H9 (cell line): ENCODE results near the gene SYT7. TPM values are rescaled to one million over a fixed set of nuclear protein-coding genes. Genes with fewer than 3 reads are reported as not detected.
A peak's percentile ranks its signal among the peaks of the same experiment; 100 is the strongest.

Source experiments
- DNase-seq: peaks from one replicate; pipeline ENCODE4 v3.0.0-alpha.2; 2017
- H2AFZ ChIP-seq: one replicate; pipeline ENCODE4 v1.6.1; 2013; ENCODE audit warnings: mild to moderate bottlenecking, low read length, control low read depth, moderate library complexity
- H2AK5ac ChIP-seq: 2 replicates; pipeline ENCODE4 v1.6.1; 2013; ENCODE audit warnings: low read length, control low read depth, mixed read lengths; ENCODE audit not compliant: insufficient read length
- H2BK120ac ChIP-seq: one replicate; pipeline ENCODE4 v1.6.1; 2013; ENCODE audit warnings: low read depth, mild to moderate bottlenecking, low read length, control low read depth, inconsistent platforms; ENCODE audit not compliant: poor library complexity, severe bottlenecking
- H2BK12ac ChIP-seq: 2 replicates; pipeline ENCODE4 v1.6.1; 2013; ENCODE audit warnings: low read length, control low read depth, mixed read lengths, low read depth; ENCODE audit not compliant: insufficient read length
- H2BK15ac ChIP-seq: 2 replicates; pipeline ENCODE4 v1.6.1; 2013; ENCODE audit warnings: low read depth, low read length, control low read depth
- H2BK20ac ChIP-seq: one replicate; pipeline ENCODE4 v1.6.1; 2013; ENCODE audit warnings: low read depth, mild to moderate bottlenecking, low read length, control low read depth, inconsistent platforms; ENCODE audit not compliant: poor library complexity, severe bottlenecking
- H2BK5ac ChIP-seq: 2 replicates; pipeline ENCODE4 v1.6.1; 2013; ENCODE audit warnings: low read length, control low read depth, mixed read lengths; ENCODE audit not compliant: insufficient read length
- H3K14ac ChIP-seq: 2 replicates; pipeline ENCODE4 v1.6.1; 2013; ENCODE audit warnings: low read length, control low read depth; ENCODE audit not compliant: insufficient read depth
- H3K18ac ChIP-seq: 2 replicates; pipeline ENCODE4 v1.6.1; 2013; ENCODE audit warnings: low read depth, mild to moderate bottlenecking, mixed read lengths, low read length, control low read depth; ENCODE audit not compliant: insufficient read length
- H3K23ac ChIP-seq: 2 replicates; pipeline ENCODE4 v1.6.1; 2013; ENCODE audit warnings: low read length, control low read depth, mixed read lengths, low read depth; ENCODE audit not compliant: insufficient read length
- H3K23me2 ChIP-seq: 2 replicates; pipeline ENCODE4 v1.6.1; 2013; ENCODE audit warnings: low read depth, mild to moderate bottlenecking, mixed read lengths, low read length, control low read depth; ENCODE audit not compliant: insufficient read length, poor library complexity, severe bottlenecking
- H3K27ac ChIP-seq: 2 replicates; pipeline ENCODE4 v1.5.1; 2013; ENCODE audit warnings: low read length, control low read depth, mixed read lengths, low read depth; ENCODE audit not compliant: insufficient read length
- H3K27me3 ChIP-seq: 2 replicates; pipeline ENCODE4 v1.6.1; 2013; ENCODE audit warnings: low read length, control low read depth, inconsistent platforms; ENCODE audit not compliant: insufficient read depth
- H3K4ac ChIP-seq: 2 replicates; pipeline ENCODE4 v1.6.1; 2013; ENCODE audit warnings: low read depth, mild to moderate bottlenecking, control low read depth, inconsistent platforms, low read length, moderate library complexity
- H3K4me1 ChIP-seq: 2 replicates; pipeline ENCODE4 v1.6.1; 2013; ENCODE audit warnings: low read length, control low read depth, inconsistent platforms; ENCODE audit not compliant: insufficient read depth
- H3K4me2 ChIP-seq: 2 replicates; pipeline ENCODE4 v1.6.1; 2013; ENCODE audit warnings: low read length, control low read depth, mixed read lengths; ENCODE audit not compliant: insufficient read length, insufficient read depth
- H3K56ac ChIP-seq: 2 replicates; pipeline ENCODE4 v1.6.1; 2013; ENCODE audit warnings: low read depth, mild to moderate bottlenecking, mixed read lengths, low read length, control low read depth; ENCODE audit not compliant: insufficient read length
- H3K79me1 ChIP-seq: 2 replicates; pipeline ENCODE4 v1.6.1; 2013; ENCODE audit warnings: low read depth, mild to moderate bottlenecking, moderate library complexity, low read length, control low read depth, inconsistent platforms; ENCODE audit not compliant: insufficient read depth, poor library complexity, severe bottlenecking
- H3K79me2 ChIP-seq: 2 replicates; pipeline ENCODE4 v1.6.1; 2013; ENCODE audit warnings: low read length, control low read depth, inconsistent platforms; ENCODE audit not compliant: insufficient read depth
- H3K9ac ChIP-seq: 2 replicates; pipeline ENCODE4 v1.6.1; 2013; ENCODE audit warnings: low read length, control low read depth, mixed read lengths; ENCODE audit not compliant: insufficient read length; ENCODE audit errors: extremely low read depth
- H3K9me3 ChIP-seq: one replicate; pipeline ENCODE4 v1.6.1; 2013; ENCODE audit warnings: low read depth, low read length, inconsistent platforms; ENCODE audit not compliant: control insufficient read depth
- H3T11ph ChIP-seq: one replicate; pipeline ENCODE4 v1.6.1; 2013; ENCODE audit warnings: mild to moderate bottlenecking, low read length, control low read depth, inconsistent platforms
- H4K20me1 ChIP-seq: one replicate; pipeline ENCODE4 v1.6.1; 2013; ENCODE audit not compliant: control insufficient read depth, insufficient read length, insufficient read depth
- H4K5ac ChIP-seq: 2 replicates; pipeline ENCODE4 v1.6.1; 2013; ENCODE audit warnings: low read depth, mild to moderate bottlenecking, mixed read lengths, low read length, control low read depth; ENCODE audit not compliant: insufficient read length
- H4K8ac ChIP-seq: replicated peaks from 2 replicates; pipeline ENCODE4 v1.6.1; 2013; ENCODE audit warnings: low read length, control low read depth, mixed read lengths, low read depth; ENCODE audit not compliant: insufficient read length
- H4K91ac ChIP-seq: 2 replicates; pipeline ENCODE4 v1.6.1; 2013; ENCODE audit warnings: low read depth, mild to moderate bottlenecking, moderate library complexity, mixed read lengths, low read length, control low read depth; ENCODE audit not compliant: insufficient read length
- H3K27ac Mint-ChIP-seq, 3 experiments: 2 replicates in 2 of 3; 3 replicates in 1 of 3; pipeline ENCODE4 v1.8.0; 2020 to 2021; ENCODE audit warnings: mixed read lengths in 3 of 3, mild to moderate bottlenecking in 1 of 3, moderate library complexity in 1 of 3
- H3K27me3 Mint-ChIP-seq: 2 replicates; pipeline ENCODE4 v1.8.0; 2021; ENCODE audit warnings: low read depth, mild to moderate bottlenecking, moderate library complexity, mixed read lengths
- H3K36me3 Mint-ChIP-seq, 3 experiments: 2 replicates in 2 of 3; 3 replicates in 1 of 3; pipeline ENCODE4 v1.8.0; 2020 to 2021; ENCODE audit warnings: low read depth in 3 of 3, mixed read lengths in 3 of 3; ENCODE audit not compliant: insufficient read depth in 1 of 3
- H3K4me1 Mint-ChIP-seq, 2 experiments: 2 replicates each; pipeline ENCODE4 v1.8.0; 2020; ENCODE audit warnings: mixed read lengths in 2 of 2
- H3K4me3 Mint-ChIP-seq, 2 experiments: 2 replicates in 1 of 2; 3 replicates in 1 of 2; pipeline ENCODE4 v1.8.0; 2020 to 2021; ENCODE audit warnings: mild to moderate bottlenecking in 2 of 2, mixed read lengths in 2 of 2, moderate library complexity in 1 of 2
- H3K9me3 Mint-ChIP-seq, 2 experiments: 2 replicates in 1 of 2; 3 replicates in 1 of 2; pipeline ENCODE4 v1.8.0; 2020; ENCODE audit warnings: mild to moderate bottlenecking in 2 of 2, mixed read lengths in 2 of 2, moderate library complexity in 1 of 2
- CTCF ChIP-seq: fragments of 200-600 bp; sonication (generic); conservative IDR thresholded peaks from 3 replicates; pipeline ENCODE4 v1.8.0; 2021; ENCODE audit warnings: antibody characterized with exemption, mild to moderate bottlenecking
- WGBS: extraction: QIAGEN DNeasy Blood & Tissue Kit; methylation state at CpG from one replicate; pipeline ENCODE4 v1.1.7; 2013; ENCODE audit warnings: missing lambda C conversion rate, low lambda C conversion rate, mixed read lengths; ENCODE audit not compliant: insufficient read length; ENCODE audit errors: extremely low coverage; 5-methylcytosine and 5-hydroxymethylcytosine counted together
- total RNA-seq: library from RNA; stranded (reverse); gene quantifications from 2 replicates; pipeline ENCODE4 v1.2.1, GENCODE V29; 2021

Gene SYT7
- total RNA-seq, 1 experiment from 2014 or later, result 8.8 TPM

DNA sequence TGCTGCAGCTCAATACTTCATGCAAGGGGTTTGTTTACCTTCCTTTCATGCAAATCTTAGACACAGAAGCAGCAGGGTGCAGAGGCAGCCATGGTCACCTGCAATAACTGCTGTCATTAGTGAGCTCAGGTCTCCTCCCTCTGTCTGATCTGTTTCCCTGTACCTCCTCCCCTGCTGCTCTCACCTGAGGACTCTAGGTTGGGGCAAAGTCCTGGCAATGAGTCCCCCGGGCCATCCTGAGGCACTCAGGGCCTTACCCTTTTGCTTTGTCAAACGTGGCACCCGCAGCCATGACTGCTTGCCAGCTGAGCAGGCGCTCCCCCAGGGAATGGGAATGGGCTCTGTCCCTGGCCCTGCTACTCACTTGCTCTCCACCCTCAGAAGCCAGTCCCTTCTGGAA lies 68.4 kb downstream of the SYT7 start:
- Histone ChIP-seq H2BK12ac (no peak overlapping the region), H3K27me3 (peaks cover 15% of the 10 kb centered on the region), H3K27ac (no peak overlapping the region), H3K23me2 (peaks cover 6% of the 10 kb centered on the region), H3K79me2 (no peaks in the 10 kb centered on the region), H3K23ac (no peak overlapping the region), H4K91ac (no peak overlapping the region), H2AK5ac (no peak overlapping the region), H3K79me1 (no peaks in the 10 kb centered on the region), H4K8ac (no peak overlapping the region), H3T11ph (no peak overlapping the region), H3K18ac (no peak overlapping the region), H2AFZ (no peak overlapping the region), H2BK120ac (no peak overlapping the region), H4K20me1 (no peaks in the 10 kb centered on the region), H3K14ac (no peak overlapping the region), H2BK5ac (no peak overlapping the region), H3K4me2 (no peak overlapping the region), H3K56ac (no peak overlapping the region), H3K4ac (no peak overlapping the region), H2BK20ac (no peak overlapping the region), H4K5ac (no peak overlapping the region), H2BK15ac (no peak overlapping the region), H3K9ac (no peak overlapping the region), H3K9me3 (no peaks in the 10 kb centered on the region), H3K4me1 (peaks cover 17% of the 10 kb centered on the region)
- no peak for TF ChIP-seq CTCF
- H3K27ac Mint-ChIP-seq, result no peak overlapping the region
- H3K27me3 Mint-ChIP-seq, result peaks cover 48% of the 10 kb centered on the region
- H3K4me1 Mint-ChIP-seq, result peaks cover 51 to 66% of the 10 kb centered on the region in 2 experiments
- DNase-seq, result no peak
- peak overlapping the region in 1 of 2 experiments; percentile 53; a peak in 1 of 5 replicates for H3K4me3 Mint-ChIP-seq
- H3K9me3 Mint-ChIP-seq, result no peaks in the 10 kb centered on the region; a peak in 1 of 5 replicates
- no CpG with 5 or more reads among the region's 4 CpGs for WGBS
- H3K36me3 Mint-ChIP-seq, result no peaks in the 10 kb centered on the region; a peak in 1 of 7 replicates
